GM19467 (cell line): ENCODE measurements around the gene VAV3.
A peak's percentile ranks its signal among the peaks of the same experiment; 100 is the strongest.
"Not testable (repeated sequence)": the region's sequence is repeated elsewhere in the genome, so short reads cannot be mapped to it uniquely, and the experiment has no call there.

Experiments used
- ATAC-seq: cut with Tn5 transposase; IDR thresholded peaks from one replicate; pipeline ENCODE4 v1.9.1; 2021; ENCODE audit warnings: mild to moderate bottlenecking, moderate library complexity; ENCODE audit not compliant: unreplicated experiment

Gene VAV3

GRCh38 chr1:107762751-107763390, 202.1 kb downstream of the VAV3 start:
- ATAC-seq: no peak

- ATAC-seq: no peak
Measured at GRCh38 chr1:107760065-107760464, 204.9 kb downstream of the VAV3 start.

GRCh38 chr1:107750364-107750959, 214.5 kb downstream of the VAV3 start:
- no peak for ATAC-seq

- no peak for ATAC-seq
Measured at GRCh38 chr1:107748531-107748930, 216.4 kb downstream of the VAV3 start.

GRCh38 chr1:107741242-107741641, 223.7 kb downstream of the VAV3 start:
- no peak for ATAC-seq

- no peak for ATAC-seq
Measured at GRCh38 chr1:107740579-107740978, 224.4 kb downstream of the VAV3 start.

GRCh38 chr1:107739651-107740050, 225.3 kb downstream of the VAV3 start:
- no peak for ATAC-seq

- ATAC-seq: peak; percentile 71
Measured at GRCh38 chr1:107739201-107739600, 225.8 kb downstream of the VAV3 start.

GRCh38 chr1:107733401-107733800, 231.6 kb downstream of the VAV3 start:
- ATAC-seq: not testable (repeated sequence)

GRCh38 chr1:107727866-107728265, 237.1 kb downstream of the VAV3 start:
- ATAC-seq: no peak

GRCh38 chr1:107726860-107727259, 238.1 kb downstream of the VAV3 start:
- no peak for ATAC-seq

GRCh38 chr1:107724648-107725047, 240.3 kb downstream of the VAV3 start:
- ATAC-seq: no peak

- ATAC-seq: not testable (repeated sequence)
Measured at GRCh38 chr1:107720210-107720609, 244.8 kb downstream of the VAV3 start.

- ATAC-seq: no peak
Measured at GRCh38 chr1:107710005-107710404, 255.0 kb downstream of the VAV3 start.

GRCh38 chr1:107707111-107707510, 257.9 kb downstream of the VAV3 start:
- no peak for ATAC-seq

- ATAC-seq: no peak
Measured at GRCh38 chr1:107706182-107706581, 258.8 kb downstream of the VAV3 start.

- no peak for ATAC-seq
Measured at GRCh38 chr1:107704911-107705310, 260.1 kb downstream of the VAV3 start.

- ATAC-seq: no peak
Measured at GRCh38 chr1:107702946-107703571, 261.9 kb downstream of the VAV3 start.

- not testable (repeated sequence) for ATAC-seq
Measured at GRCh38 chr1:107700651-107701050, 264.3 kb downstream of the VAV3 start.

GRCh38 chr1:107698161-107698560, 266.8 kb downstream of the VAV3 start:
- ATAC-seq: no peak

GRCh38 chr1:107695341-107695740, 269.6 kb downstream of the VAV3 start:
- no peak for ATAC-seq

- no peak for ATAC-seq
Measured at GRCh38 chr1:107692580-107693345, 272.2 kb downstream of the VAV3 start.
